Neutrophil (primary cell): ENCODE data around the gene SYNPO2.

Experiments
- H3K27ac ChIP-seq: fragments of 200-600 bp; sonication (generic); 2 replicates; pipeline ENCODE4 v1.5.1; 2016; ENCODE audit warnings: mild to moderate bottlenecking, moderate library complexity
- H3K27me3 ChIP-seq: fragments of 200-600 bp; sonication (generic); 2 replicates; pipeline ENCODE4 v1.6.0; 2016; ENCODE audit warnings: mild to moderate bottlenecking
- H3K36me3 ChIP-seq: fragments of 200-600 bp; sonication (generic); 2 replicates; pipeline ENCODE4 v1.5.1; 2017
- H3K4me1 ChIP-seq, 2 experiments: fragments of 200-600 bp in 1 of 2; sonication (generic) in 1 of 2; 1 replicate in 1 of 2; 2 replicates in 1 of 2; pipeline versions ENCODE4 v1.5.1 to v1.6.1; 2013 to 2016; ENCODE audit warnings: low read depth in 1 of 2, low read length in 1 of 2, mild to moderate bottlenecking in 1 of 2, moderate library complexity in 1 of 2; ENCODE audit not compliant: control insufficient read depth in 1 of 2, insufficient read depth in 1 of 2
- H3K4me3 ChIP-seq, 2 experiments: fragments of 200-600 bp in 1 of 2; sonication (generic) in 1 of 2; 1 replicate in 1 of 2; 2 replicates in 1 of 2; pipeline ENCODE4 v1.5.1; 2013 to 2016; ENCODE audit warnings: low read depth in 1 of 2, low read length in 1 of 2, mild to moderate bottlenecking in 1 of 2, moderate library complexity in 1 of 2
- H3K9me3 ChIP-seq: fragments of 200-600 bp; sonication (generic); 2 replicates; pipeline ENCODE4 v1.5.1; 2016
- TF ChIP-seq, protein P1 (sequence below): fragments of 200-600 bp; sonication (generic); IDR thresholded peaks from 2 replicates; pipeline ENCODE4 v1.5.1; 2016; ENCODE audit warnings: antibody characterized with exemption

SYNPO2 gene

DNA sequence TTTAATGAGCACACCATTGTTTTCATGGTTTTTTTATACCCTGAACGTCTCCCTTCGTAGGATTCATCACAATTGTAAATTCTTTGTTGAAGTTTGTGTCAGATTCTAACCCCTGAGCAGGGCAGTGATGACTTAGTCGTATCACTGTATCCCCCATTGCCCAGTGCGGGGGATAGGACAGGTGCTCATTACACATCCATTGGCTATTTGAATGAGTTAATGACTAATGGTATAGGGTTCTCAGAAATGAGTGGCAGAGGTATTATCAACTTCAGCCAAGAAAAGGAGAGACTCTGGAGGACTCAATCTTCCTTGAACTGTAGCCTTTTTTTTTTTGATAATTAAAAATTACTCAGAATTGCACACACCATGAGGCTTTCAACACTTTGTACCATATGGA is 64.6 kb downstream of the SYNPO2 start:
- no peaks in the 10 kb centered on the region for H3K36me3 ChIP-seq
- no peaks in the 10 kb centered on the region for H3K4me1 ChIP-seq
- no peaks in the 10 kb centered on the region for H3K27me3 ChIP-seq
- H3K9me3 ChIP-seq, result no peaks in the 10 kb centered on the region
- H3K4me3 ChIP-seq, result no peak overlapping the region
- no peak overlapping the region for H3K27ac ChIP-seq
- TF ChIP-seq, protein P1, sequence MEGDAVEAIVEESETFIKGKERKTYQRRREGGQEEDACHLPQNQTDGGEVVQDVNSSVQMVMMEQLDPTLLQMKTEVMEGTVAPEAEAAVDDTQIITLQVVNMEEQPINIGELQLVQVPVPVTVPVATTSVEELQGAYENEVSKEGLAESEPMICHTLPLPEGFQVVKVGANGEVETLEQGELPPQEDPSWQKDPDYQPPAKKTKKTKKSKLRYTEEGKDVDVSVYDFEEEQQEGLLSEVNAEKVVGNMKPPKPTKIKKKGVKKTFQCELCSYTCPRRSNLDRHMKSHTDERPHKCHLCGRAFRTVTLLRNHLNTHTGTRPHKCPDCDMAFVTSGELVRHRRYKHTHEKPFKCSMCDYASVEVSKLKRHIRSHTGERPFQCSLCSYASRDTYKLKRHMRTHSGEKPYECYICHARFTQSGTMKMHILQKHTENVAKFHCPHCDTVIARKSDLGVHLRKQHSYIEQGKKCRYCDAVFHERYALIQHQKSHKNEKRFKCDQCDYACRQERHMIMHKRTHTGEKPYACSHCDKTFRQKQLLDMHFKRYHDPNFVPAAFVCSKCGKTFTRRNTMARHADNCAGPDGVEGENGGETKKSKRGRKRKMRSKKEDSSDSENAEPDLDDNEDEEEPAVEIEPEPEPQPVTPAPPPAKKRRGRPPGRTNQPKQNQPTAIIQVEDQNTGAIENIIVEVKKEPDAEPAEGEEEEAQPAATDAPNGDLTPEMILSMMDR, result no peak

DNA sequence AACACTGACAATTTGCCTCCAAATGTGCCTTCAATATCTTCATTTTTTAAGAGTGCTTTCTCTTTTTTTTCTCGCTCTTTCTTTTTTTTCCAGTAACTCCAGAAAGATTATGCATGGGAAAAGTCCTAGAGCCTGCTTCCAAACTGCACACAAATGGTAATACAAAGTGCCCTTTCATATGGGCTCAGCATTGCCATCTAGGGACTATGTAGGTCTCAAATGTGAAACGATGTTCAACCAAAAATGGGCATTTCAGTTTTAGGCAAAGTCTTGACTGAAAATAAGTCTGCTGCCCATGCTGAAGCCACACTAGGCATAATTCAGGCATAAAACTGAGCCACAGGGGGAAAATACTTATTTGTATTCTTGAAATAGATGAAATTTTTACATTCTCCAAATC is 65.6 kb downstream of the SYNPO2 start:
- Histone ChIP-seq H3K36me3 (no peaks in the 10 kb centered on the region), H3K27me3 (no peaks in the 10 kb centered on the region), H3K9me3 (no peaks in the 10 kb centered on the region), H3K27ac (no peak overlapping the region), H3K4me1 (no peaks in the 10 kb centered on the region), H3K4me3 (no peak overlapping the region)
- TF ChIP-seq, protein P1, result no peak

DNA sequence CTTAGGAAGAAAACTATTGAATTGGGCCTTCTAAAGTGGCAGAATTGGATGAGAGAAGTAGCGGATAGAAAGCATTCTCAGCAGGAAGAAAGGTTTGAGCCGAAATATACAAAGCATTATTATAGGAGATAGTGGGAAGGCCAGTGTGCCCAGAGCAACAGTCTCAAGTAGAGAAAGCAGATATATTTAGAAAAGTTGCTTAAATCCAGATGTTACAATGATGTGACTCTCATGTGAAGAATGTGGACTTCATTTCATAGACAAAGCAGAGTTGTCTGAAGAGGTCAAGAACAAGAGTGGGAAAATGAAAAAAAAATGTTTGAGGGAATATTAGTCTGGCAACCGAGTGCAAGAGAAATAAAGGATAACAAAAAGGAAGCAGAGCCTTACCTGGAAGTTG is 66.9 kb downstream of the SYNPO2 start:
- Histone ChIP-seq H3K27me3 (no peaks in the 10 kb centered on the region), H3K4me1 (no peaks in the 10 kb centered on the region), H3K27ac (no peak overlapping the region), H3K9me3 (no peaks in the 10 kb centered on the region), H3K36me3 (no peaks in the 10 kb centered on the region), H3K4me3 (no peak overlapping the region)
- TF ChIP-seq, protein P1, result no peak

DNA sequence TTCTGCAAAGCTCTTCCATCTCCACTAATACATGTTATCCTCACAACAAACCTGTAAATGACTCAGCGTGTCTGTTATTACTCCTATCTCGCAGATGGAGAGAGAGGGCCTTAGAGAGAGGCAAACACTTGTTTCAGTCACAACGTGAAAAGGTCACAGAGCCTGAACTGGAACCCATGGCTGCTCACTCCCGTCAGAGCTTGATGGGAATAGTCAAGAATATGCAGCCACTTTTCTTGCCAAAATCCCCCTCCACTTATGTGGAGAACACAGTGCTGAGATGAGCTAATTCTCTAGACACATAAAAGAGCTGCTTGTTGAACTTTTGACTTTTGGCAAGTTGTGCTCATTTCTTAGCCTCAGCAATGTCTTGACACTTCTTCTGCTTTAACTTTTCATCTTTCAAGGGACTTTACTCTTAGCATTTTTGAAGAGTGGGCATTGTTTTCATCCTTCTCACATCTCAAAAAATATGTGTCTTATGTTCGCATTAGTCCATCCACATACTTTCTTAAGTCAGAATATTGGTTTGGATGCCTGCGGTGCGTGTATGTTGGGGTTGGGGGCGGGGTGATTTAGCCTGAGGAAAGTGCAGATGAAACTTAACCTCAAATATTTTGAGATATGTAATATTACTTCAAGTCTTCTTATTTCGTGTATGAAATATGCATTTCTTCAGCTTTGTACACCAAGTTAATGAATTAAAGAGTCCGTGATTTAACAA is 69.2 kb downstream of the SYNPO2 start:
- no peaks in the 10 kb centered on the region for H3K4me1 ChIP-seq
- no peaks in the 10 kb centered on the region for H3K36me3 ChIP-seq
- no peaks in the 10 kb centered on the region for H3K9me3 ChIP-seq
- no peak overlapping the region for H3K4me3 ChIP-seq
- H3K27me3 ChIP-seq, result no peaks in the 10 kb centered on the region
- TF ChIP-seq, protein P1, result no peak
- H3K27ac ChIP-seq, result no peak overlapping the region

DNA sequence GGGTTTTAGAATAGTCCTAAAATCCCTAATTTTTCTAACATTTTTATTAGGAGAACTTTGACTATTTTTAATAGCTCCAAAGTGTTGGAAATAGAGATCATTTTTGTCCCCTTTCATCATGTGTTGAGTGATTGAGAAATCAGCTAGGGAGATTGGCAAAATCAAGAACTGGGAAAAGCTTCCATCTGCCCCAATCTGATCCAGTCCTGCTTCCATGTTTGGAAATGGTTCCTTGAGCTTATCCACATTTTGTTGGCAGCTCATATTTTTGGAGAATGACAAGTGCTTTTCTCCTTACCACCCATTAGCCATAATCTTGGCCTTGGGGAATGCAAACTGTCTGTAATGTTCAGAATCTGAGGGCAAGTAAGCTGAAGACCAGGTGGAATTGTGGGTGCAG is 73.9 kb downstream of the SYNPO2 start:
- H3K4me1 ChIP-seq, result no peaks in the 10 kb centered on the region
- no peaks in the 10 kb centered on the region for H3K9me3 ChIP-seq

More for the DNA sequence above, 73.9 kb downstream of the SYNPO2 start:
- H3K27ac ChIP-seq, result no peak overlapping the region
- no peak overlapping the region for H3K4me3 ChIP-seq
- no peaks in the 10 kb centered on the region for H3K27me3 ChIP-seq
- TF ChIP-seq, protein P1, result no peak
- no peaks in the 10 kb centered on the region for H3K36me3 ChIP-seq
